RCC 7860 (cell line): ENCODE results near the gene BBS1.

Experiments
- DNase-seq: peaks from one replicate; pipeline ENCODE4 v3.0.0-alpha.2; 2015; ENCODE audit warnings: low spot score
- FAIRE-seq: peaks from 2 replicates; lab custom pipeline; 2012; peaks lifted over from hg19 to GRCh38; lab: Jason Lieb, UNC

BBS1 gene

GRCh38 chr11:66548774-66549630 is 38.6 kb downstream of the BBS1 start:
- DNase-seq (no peak), FAIRE-seq (no peak)

GRCh38 chr11:66549696-66550095 is 39.3 kb downstream of the BBS1 start:
- FAIRE-seq = no peak
- DNase-seq = no peak

DNA sequence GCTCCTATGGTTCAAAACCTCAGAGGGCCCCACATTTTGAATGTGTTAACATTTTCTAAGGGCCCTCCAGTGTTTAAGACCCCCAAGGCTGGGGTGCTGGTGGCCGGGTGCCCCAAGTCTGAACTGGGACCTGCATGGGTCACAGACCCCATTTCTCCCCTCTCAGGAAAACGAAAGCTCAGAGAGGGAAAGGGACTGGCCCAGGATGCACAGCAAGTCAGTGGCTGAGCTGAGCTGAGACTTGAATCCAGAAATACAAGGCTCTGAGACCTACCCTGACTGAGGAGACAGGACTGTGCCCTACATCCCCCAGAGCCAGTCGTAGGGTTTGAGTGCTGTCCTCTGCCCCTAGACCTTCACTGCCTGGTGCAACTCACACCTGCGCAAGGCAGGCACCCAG is 40.5 kb downstream of the BBS1 start:
- FAIRE-seq (no peak), DNase-seq (no peak)

DNA sequence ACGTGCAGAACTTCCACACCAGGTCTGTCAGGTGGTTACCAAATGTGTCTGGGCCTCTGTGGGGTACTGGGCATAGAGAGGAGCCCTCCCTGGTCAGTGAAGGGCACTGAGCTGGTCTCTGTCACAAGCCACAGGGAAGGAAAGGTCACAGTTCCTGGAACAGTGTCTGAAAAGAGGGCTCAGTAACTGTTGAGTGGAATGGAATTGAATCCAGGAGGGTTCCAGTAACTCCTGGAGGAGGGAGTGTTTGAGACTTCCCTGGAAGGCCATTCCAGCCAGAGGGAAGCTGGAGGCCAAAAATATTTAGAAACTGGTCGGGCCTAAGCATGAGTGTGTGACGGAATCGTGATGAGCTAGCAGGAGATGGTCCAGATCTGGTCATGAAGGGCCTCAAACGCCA is 44.2 kb downstream of the BBS1 start:
- FAIRE-seq = no peak

GRCh38 chr11:66555416-66555815 is 45.0 kb downstream of the BBS1 start:
- DNase-seq (no peak), FAIRE-seq (no peak)

More for the DNA sequence above, 44.2 kb downstream of the BBS1 start:
- no peak for DNase-seq

- FAIRE-seq (no peak), DNase-seq (no peak)
These were observed 45.7 kb downstream of the BBS1 start for GRCh38 chr11:66556086-66556485.

DNA sequence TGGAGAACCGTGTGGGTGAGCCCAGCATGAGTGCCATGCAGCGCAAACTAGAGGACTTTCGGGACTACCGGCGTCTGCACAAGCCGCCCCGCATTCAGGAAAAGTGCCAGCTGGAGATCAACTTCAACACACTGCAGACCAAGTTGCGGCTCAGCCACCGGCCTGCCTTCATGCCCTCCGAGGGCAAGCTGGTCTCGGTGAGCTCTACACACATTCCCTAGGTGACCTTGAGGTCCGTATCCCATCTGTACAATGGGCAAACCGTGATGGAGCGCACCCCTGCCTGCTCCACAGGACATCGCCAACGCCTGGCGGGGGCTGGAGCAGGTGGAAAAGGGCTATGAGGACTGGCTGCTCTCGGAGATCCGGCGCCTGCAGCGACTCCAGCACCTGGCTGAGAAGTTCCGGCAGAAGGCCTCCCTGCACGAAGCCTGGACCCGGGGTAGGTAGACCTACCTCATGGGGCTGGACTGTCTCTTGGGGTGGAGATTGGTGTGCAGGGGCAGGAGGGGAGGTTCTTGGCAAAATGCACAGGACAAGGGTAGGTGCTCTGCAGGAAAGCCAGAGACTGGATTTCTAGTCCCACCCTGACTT is 47.4 kb downstream of the BBS1 start:
- DNase-seq (no peak), FAIRE-seq (no peak)

GRCh38 chr11:66559142-66559865 is 48.9 kb downstream of the BBS1 start:
- DNase-seq = no peak
- no peak for FAIRE-seq

GRCh38 chr11:66559866-66560676 is 49.6 kb downstream of the BBS1 start:
- FAIRE-seq (no peak), DNase-seq (no peak)

GRCh38 chr11:66561178-66561974 is 50.9 kb downstream of the BBS1 start:
- DNase-seq (no peak), FAIRE-seq (no peak)

GRCh38 chr11:66561975-66562248 is 51.5 kb downstream of the BBS1 start:
- FAIRE-seq = no peak
- no peak for DNase-seq

GRCh38 chr11:66562275-66562674 is 51.8 kb downstream of the BBS1 start:
- FAIRE-seq (no peak), DNase-seq (no peak)

DNA sequence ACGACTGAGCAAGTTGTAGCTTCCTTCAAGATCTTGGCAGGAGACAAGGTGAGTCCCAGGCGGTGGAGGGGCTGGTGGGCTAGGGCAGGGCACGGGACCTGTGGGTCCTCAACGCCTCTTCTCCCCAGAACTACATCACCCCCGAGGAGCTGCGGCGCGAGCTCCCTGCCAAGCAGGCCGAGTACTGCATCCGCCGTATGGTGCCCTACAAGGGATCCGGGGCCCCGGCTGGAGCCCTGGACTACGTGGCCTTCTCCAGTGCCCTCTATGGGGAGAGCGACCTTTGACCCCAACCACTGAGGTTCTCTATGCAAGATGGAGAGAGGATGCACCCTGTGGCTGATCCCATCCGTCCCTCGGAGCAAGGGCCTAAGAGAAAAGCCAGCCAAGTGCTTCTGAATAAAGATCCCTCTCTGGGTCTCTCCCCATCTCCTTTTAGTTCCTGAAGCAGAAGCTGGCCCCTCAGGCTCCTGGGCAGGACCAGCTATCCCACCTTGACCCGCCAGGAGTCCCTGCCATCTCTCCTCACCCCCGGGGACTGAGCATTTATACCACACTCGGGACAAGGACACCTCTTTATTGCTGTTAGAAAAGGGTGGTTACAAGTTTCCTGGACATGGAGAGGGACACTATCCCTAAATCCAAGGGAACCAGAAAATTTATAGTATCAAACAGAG is 52.6 kb downstream of the BBS1 start:
- no peak for FAIRE-seq
- no peak for DNase-seq

- no peak for FAIRE-seq
- no peak for DNase-seq
These were observed 53.4 kb downstream of the BBS1 start for GRCh38 chr11:66563832-66564231.

DNA sequence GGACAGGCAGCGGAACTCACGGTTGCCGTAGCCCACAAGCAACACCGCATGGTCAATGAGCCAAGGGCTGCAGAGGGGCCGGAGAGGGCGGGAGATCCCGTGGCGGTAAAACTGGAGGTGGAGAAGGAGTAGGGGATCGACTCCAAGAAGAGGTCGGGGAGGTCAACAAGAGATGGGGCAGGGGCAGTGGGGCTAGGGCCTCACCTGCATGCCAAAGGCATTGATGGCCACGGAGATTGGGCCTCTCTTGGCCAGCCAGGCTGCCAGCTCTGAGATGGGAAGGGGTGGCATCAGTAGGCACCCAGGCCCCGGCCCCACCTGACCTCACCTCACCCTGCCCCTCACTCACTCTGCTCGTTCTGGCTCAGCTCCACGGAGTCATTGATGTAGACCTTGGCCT is 54.1 kb downstream of the BBS1 start:
- FAIRE-seq (no peak), DNase-seq (no peak)

DNA sequence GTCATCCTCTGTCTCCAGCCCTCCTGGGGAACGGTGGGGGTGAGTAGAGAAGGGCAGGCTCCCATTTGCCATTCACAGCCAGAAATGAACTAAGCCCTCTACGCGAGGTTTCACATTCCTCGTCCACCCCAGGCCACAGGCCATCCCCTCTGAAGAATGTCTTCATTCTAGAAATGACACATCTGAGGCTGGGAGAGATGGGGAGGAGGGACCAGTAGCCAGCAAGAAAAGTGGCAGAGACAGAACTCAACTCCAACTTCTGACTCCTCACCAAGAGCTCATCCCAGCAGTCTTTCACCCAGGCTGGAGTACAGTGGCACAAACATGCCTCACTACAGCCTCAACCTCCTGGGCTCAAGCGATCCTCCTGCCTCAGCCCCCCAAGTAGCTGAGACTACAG is 54.5 kb downstream of the BBS1 start:
- DNase-seq (no peak), FAIRE-seq (no peak)

GRCh38 chr11:66566221-66566620 is 55.8 kb downstream of the BBS1 start:
- FAIRE-seq = no peak
- DNase-seq = no peak

GRCh38 chr11:66567787-66568123 is 57.3 kb downstream of the BBS1 start:
- no peak for FAIRE-seq

GRCh38 chr11:66568124-66568916 is 57.9 kb downstream of the BBS1 start, which contains the start of gene CTSF:
Gene CTSF, minus strand, starts transcription at chr11:66568606. Its CDS starts 120 bp downstream, at chr11:66568486.
- DNase-seq = no peak
- no peak for FAIRE-seq

More at GRCh38 chr11:66567787-66568123, 57.3 kb downstream of the BBS1 start:
- no peak for DNase-seq
